Suppressor macrophage (primary cell): Measurements from ENCODE around the gene LRRC30.
A peak's percentile ranks its signal among the peaks of the same experiment; 100 is the strongest.
"Not testable (repeated sequence)": the region's sequence is repeated elsewhere in the genome, so short reads cannot be mapped to it uniquely, and the experiment has no call there.

Experiments
- DNase-seq, 4 experiments: peaks; one replicate each; pipeline ENCODE4 v3.0.0-alpha.2; 2020 to 2022
- total RNA-seq, 17 experiments: gene quantifications; one replicate each; lab custom pipeline; 2026; ENCODE audit warnings: mixed read lengths in 6 of 17, inconsistent platforms in 3 of 17; lab: John Stamatoyannopoulos, UW

The LRRC30 gene
- total RNA-seq, result 0 to 0.11 (median 0) reads per million in 17 experiments

- no peak for DNase-seq
Measured at GRCh38 chr18:7230626-7231349, at the start of gene LRRC30. LRRC30 (plus strand) TSS chr18:7231089; CDS start chr18:7231139, 50 bp downstream.

GRCh38 chr18:7185701-7186100 is 45.2 kb upstream of the LRRC30 start:
- no peak for DNase-seq

- no peak for DNase-seq
Measured at GRCh38 chr18:7190547-7191156, 40.2 kb upstream of the LRRC30 start.

GRCh38 chr18:7191736-7192135 is 39.2 kb upstream of the LRRC30 start:
- no peak for DNase-seq

- no peak for DNase-seq
Measured at GRCh38 chr18:7195266-7195665, 35.6 kb upstream of the LRRC30 start.

GRCh38 chr18:7196421-7196820 is 34.5 kb upstream of the LRRC30 start:
- no peak for DNase-seq

- DNase-seq, result no peak
Measured at GRCh38 chr18:7197854-7198253, 33.0 kb upstream of the LRRC30 start.

- no peak for DNase-seq
Measured at GRCh38 chr18:7198326-7198725, 32.6 kb upstream of the LRRC30 start.

GRCh38 chr18:7201096-7201495 is 29.8 kb upstream of the LRRC30 start:
- no peak for DNase-seq

GRCh38 chr18:7202169-7202568 is 28.7 kb upstream of the LRRC30 start:
- no peak for DNase-seq

- not testable (repeated sequence) for DNase-seq
Measured at GRCh38 chr18:7203601-7204000, 27.3 kb upstream of the LRRC30 start.

- DNase-seq, result no peak
Measured at GRCh38 chr18:7205346-7205745, 25.5 kb upstream of the LRRC30 start.

- no peak for DNase-seq
Measured at GRCh38 chr18:7206217-7206616, 24.7 kb upstream of the LRRC30 start.

- no peak for DNase-seq
Measured at GRCh38 chr18:7207366-7207915, 23.4 kb upstream of the LRRC30 start.

GRCh38 chr18:7221424-7222155 is 9.3 kb upstream of the LRRC30 start:
- peak; percentile 41 to 64 (median 55) for DNase-seq

- DNase-seq, result no peak
Measured at GRCh38 chr18:7224198-7224597, 6.7 kb upstream of the LRRC30 start.

GRCh38 chr18:7232218-7232617 is 1.3 kb downstream of the LRRC30 start:
- DNase-seq, result no peak

- DNase-seq, result no peak
Measured at GRCh38 chr18:7233134-7233810, 2.4 kb downstream of the LRRC30 start.

GRCh38 chr18:7234091-7234490 is 3.2 kb downstream of the LRRC30 start:
- no peak for DNase-seq

GRCh38 chr18:7234956-7235355 is 4.1 kb downstream of the LRRC30 start:
- DNase-seq, result no peak

- DNase-seq, result no peak
Measured at GRCh38 chr18:7236072-7236471, 5.2 kb downstream of the LRRC30 start.

- DNase-seq, result no peak
Measured at GRCh38 chr18:7236933-7237332, 6.0 kb downstream of the LRRC30 start.
